ENCODE data around the gene COL17A1. TPM values are rescaled to one million over a fixed set of nuclear protein-coding genes. Genes with fewer than 3 reads are reported as not detected.

Gene COL17A1
- total RNA-seq, 4 donors from 2014 or later: under 0.01 to 2.9 (median 0.98) TPM; not detected in 1

GRCh38 chr10:104089621-104090020 is 3.9 kb upstream of the COL17A1 start:
- no peaks in the 10 kb centered on the region for H3K36me3 ChIP-seq
- no peak for DNase-seq
- TF ChIP-seq, protein P1, sequence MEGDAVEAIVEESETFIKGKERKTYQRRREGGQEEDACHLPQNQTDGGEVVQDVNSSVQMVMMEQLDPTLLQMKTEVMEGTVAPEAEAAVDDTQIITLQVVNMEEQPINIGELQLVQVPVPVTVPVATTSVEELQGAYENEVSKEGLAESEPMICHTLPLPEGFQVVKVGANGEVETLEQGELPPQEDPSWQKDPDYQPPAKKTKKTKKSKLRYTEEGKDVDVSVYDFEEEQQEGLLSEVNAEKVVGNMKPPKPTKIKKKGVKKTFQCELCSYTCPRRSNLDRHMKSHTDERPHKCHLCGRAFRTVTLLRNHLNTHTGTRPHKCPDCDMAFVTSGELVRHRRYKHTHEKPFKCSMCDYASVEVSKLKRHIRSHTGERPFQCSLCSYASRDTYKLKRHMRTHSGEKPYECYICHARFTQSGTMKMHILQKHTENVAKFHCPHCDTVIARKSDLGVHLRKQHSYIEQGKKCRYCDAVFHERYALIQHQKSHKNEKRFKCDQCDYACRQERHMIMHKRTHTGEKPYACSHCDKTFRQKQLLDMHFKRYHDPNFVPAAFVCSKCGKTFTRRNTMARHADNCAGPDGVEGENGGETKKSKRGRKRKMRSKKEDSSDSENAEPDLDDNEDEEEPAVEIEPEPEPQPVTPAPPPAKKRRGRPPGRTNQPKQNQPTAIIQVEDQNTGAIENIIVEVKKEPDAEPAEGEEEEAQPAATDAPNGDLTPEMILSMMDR (IDR thresholded peaks at IDR 0.05): no peak
- no peak for TF ChIP-seq POLR2A (IDR thresholded peaks at IDR 0.05)
- H3K27me3 ChIP-seq: no peaks in the 10 kb centered on the region
- H3K4me1 ChIP-seq: no peaks in the 10 kb centered on the region
- intact Hi-C loops (cut with DNase I; ENCODE audit: low total_unique reads): no loop called here
- H3K27ac ChIP-seq: no peak overlapping the region
- no peaks in the 10 kb centered on the region for H3K9me3 ChIP-seq
- no peak overlapping the region for H3K4me3 ChIP-seq

- Histone ChIP-seq H3K36me3 (no peaks in the 10 kb centered on the region), H3K4me3 (no peak overlapping the region), H3K27me3 (no peaks in the 10 kb centered on the region), H3K4me1 (no peaks in the 10 kb centered on the region), H3K27ac (no peak overlapping the region), H3K9me3 (no peaks in the 10 kb centered on the region)
- no peak for DNase-seq
- intact Hi-C loops (cut with DNase I; ENCODE audit: low total_unique reads): no loop called here
- no peak for TF ChIP-seq POLR2A (IDR thresholded peaks at IDR 0.05)
- TF ChIP-seq, protein P1 (IDR thresholded peaks at IDR 0.05): no peak
Measured at GRCh38 chr10:104088239-104088638, 2.6 kb upstream of the COL17A1 start.

DNA sequence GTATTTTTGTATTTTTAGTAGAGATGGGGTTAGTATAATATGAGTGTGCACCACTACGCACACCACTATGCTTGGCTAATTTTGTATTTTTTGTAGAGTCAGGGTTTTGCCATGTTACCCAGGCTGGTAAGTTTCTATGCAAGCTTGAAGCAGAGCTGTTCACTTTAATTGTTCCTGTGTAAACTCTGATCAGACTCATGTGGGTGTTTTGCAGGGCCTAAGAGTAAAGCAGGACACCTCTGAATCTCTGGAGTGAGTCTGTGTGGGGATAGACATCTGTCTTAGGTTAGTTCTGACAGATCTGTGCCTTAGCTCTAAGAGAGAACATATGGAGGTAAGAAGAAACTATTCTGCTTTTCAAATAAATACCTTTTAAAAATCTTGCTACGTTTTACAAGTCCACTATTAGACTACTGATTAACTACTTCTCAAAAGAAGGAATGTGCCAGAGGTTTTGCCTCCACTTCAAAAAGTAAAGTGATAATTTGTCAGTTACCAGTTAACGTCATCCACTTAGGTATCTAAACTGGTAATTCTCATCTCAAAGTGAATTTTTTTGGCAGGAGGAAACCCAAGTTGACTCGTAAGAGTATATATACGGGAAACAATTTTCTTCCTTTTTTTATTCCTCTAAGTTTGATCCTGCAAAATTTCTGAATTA is 1.1 kb downstream of the COL17A1 start:
- intact Hi-C loops (cut with DNase I; ENCODE audit: low total_unique reads): no loop called here
- H3K4me3 ChIP-seq: no peak overlapping the region
- no peak for DNase-seq
- no peaks in the 10 kb centered on the region for H3K36me3 ChIP-seq
- no peaks in the 10 kb centered on the region for H3K9me3 ChIP-seq
- no peak for TF ChIP-seq POLR2A (IDR thresholded peaks at IDR 0.05)
- TF ChIP-seq, protein P1 (IDR thresholded peaks at IDR 0.05): no peak
- H3K4me1 ChIP-seq: no peaks in the 10 kb centered on the region
- H3K27me3 ChIP-seq: no peaks in the 10 kb centered on the region
- H3K27ac ChIP-seq: no peak overlapping the region

- no peak overlapping the region for H3K27ac ChIP-seq
- H3K4me1 ChIP-seq: no peaks in the 10 kb centered on the region
- H3K36me3 ChIP-seq: no peaks in the 10 kb centered on the region
- no peaks in the 10 kb centered on the region for H3K27me3 ChIP-seq
- no peak overlapping the region for H3K4me3 ChIP-seq
- H3K9me3 ChIP-seq: no peaks in the 10 kb centered on the region
- DNase-seq: no peak
- intact Hi-C loops (cut with DNase I; ENCODE audit: low total_unique reads): no loop called here
- TF ChIP-seq POLR2A (IDR thresholded peaks at IDR 0.05): no peak
- TF ChIP-seq, protein P1 (IDR thresholded peaks at IDR 0.05): no peak
Measured at GRCh38 chr10:104081998-104082397, 3.7 kb downstream of the COL17A1 start.

- TF ChIP-seq POLR2A (IDR thresholded peaks at IDR 0.05): no peak
- TF ChIP-seq, protein P1 (IDR thresholded peaks at IDR 0.05): peak in 2 of 4 experiments; percentile 26 to 28
- intact Hi-C loops (cut with DNase I; ENCODE audit: low total_unique reads): no loop called here
- H3K27me3 ChIP-seq: no peaks in the 10 kb centered on the region
- H3K36me3 ChIP-seq: no peaks in the 10 kb centered on the region
- no peak overlapping the region for H3K4me3 ChIP-seq
- no peaks in the 10 kb centered on the region for H3K9me3 ChIP-seq
- H3K27ac ChIP-seq: no peak overlapping the region
- DNase-seq: no peak
- H3K4me1 ChIP-seq: no peaks in the 10 kb centered on the region
Measured at GRCh38 chr10:104080762-104081161, 4.9 kb downstream of the COL17A1 start.

Data from uterus (tissue), 4 donors.